Epithelial cell of prostate (primary cell): Measurements from ENCODE around the gene RIMBP3B.
"Not testable (repeated sequence)": the region's sequence is repeated elsewhere in the genome, so short reads cannot be mapped to it uniquely, and the experiment has no call there.

Experiments used
- DNase-seq: peaks from one replicate; pipeline ENCODE4 v3.0.0-alpha.2; 2011; ENCODE audit warnings: low read depth, low spot score
- H3K27ac ChIP-seq: fragments of 450-650 bp; 2 replicates; pipeline ENCODE4 v1.5.1; 2017; ENCODE audit warnings: mild to moderate bottlenecking

The RIMBP3B gene

GRCh38 chr22:21383701-21384467 is at the start of gene RIMBP3B:
TSS of gene RIMBP3B (plus strand) at chr22:21383751. CDS start at chr22:21383859, 108 bp downstream.
- DNase-seq, result not testable (repeated sequence)

GRCh38 chr22:21357527-21357926 is 26.0 kb upstream of the RIMBP3B start:
- H3K27ac ChIP-seq, DNase-seq: not testable (repeated sequence)

More at GRCh38 chr22:21383701-21384467, at the start of gene RIMBP3B:
- H3K27ac ChIP-seq, result not testable (repeated sequence)

- H3K27ac ChIP-seq, result not testable (repeated sequence)
Observed at GRCh38 chr22:21360525-21360924, 23.0 kb upstream of the RIMBP3B start.

GRCh38 chr22:21362473-21362872 is 21.1 kb upstream of the RIMBP3B start:
- not testable (repeated sequence) for H3K27ac ChIP-seq, DNase-seq

More at GRCh38 chr22:21360525-21360924, 23.0 kb upstream of the RIMBP3B start:
- not testable (repeated sequence) for DNase-seq

- DNase-seq, H3K27ac ChIP-seq: not testable (repeated sequence)
Observed at GRCh38 chr22:21363061-21363460, 20.5 kb upstream of the RIMBP3B start.

- not testable (repeated sequence) for H3K27ac ChIP-seq, DNase-seq
Observed at GRCh38 chr22:21363803-21364202, 19.7 kb upstream of the RIMBP3B start.

- not testable (repeated sequence) for DNase-seq, H3K27ac ChIP-seq
Observed at GRCh38 chr22:21364362-21364761, 19.2 kb upstream of the RIMBP3B start.

- DNase-seq, H3K27ac ChIP-seq: not testable (repeated sequence)
Observed at GRCh38 chr22:21365337-21365736, 18.2 kb upstream of the RIMBP3B start.

GRCh38 chr22:21368603-21369310 is 14.8 kb upstream of the RIMBP3B start:
- not testable (repeated sequence) for H3K27ac ChIP-seq, DNase-seq

GRCh38 chr22:21375880-21376279 is 7.7 kb upstream of the RIMBP3B start:
- not testable (repeated sequence) for DNase-seq, H3K27ac ChIP-seq

- not testable (repeated sequence) for DNase-seq, H3K27ac ChIP-seq
Observed at GRCh38 chr22:21384468-21385357, 1.2 kb downstream of the RIMBP3B start.

- not testable (repeated sequence) for H3K27ac ChIP-seq, DNase-seq
Observed at GRCh38 chr22:21389480-21389879, 5.9 kb downstream of the RIMBP3B start.

GRCh38 chr22:21390013-21390412 is 6.5 kb downstream of the RIMBP3B start:
- DNase-seq, H3K27ac ChIP-seq: not testable (repeated sequence)

GRCh38 chr22:21394613-21395012 is 11.1 kb downstream of the RIMBP3B start:
- not testable (repeated sequence) for H3K27ac ChIP-seq, DNase-seq

GRCh38 chr22:21401197-21401969 is 17.8 kb downstream of the RIMBP3B start:
- not testable (repeated sequence) for DNase-seq, H3K27ac ChIP-seq

- H3K27ac ChIP-seq, result not testable (repeated sequence)
Observed at GRCh38 chr22:21402763-21403314, 19.3 kb downstream of the RIMBP3B start.

GRCh38 chr22:21407139-21407538 is 23.6 kb downstream of the RIMBP3B start:
- H3K27ac ChIP-seq, DNase-seq: not testable (repeated sequence)

More at GRCh38 chr22:21402763-21403314, 19.3 kb downstream of the RIMBP3B start:
- DNase-seq, result not testable (repeated sequence)

GRCh38 chr22:21407792-21408191 is 24.2 kb downstream of the RIMBP3B start:
- not testable (repeated sequence) for DNase-seq, H3K27ac ChIP-seq

GRCh38 chr22:21416375-21416774 is 32.8 kb downstream of the RIMBP3B start:
- not testable (repeated sequence) for DNase-seq, H3K27ac ChIP-seq
